UCSD-AML1 (cell line): Measurements from ENCODE around the gene NCKAP5.

ENCODE experiments used
- DNase-seq: peaks from one replicate; lab custom pipeline; 2025; ENCODE audit not compliant: unreplicated experiment; lab: John Stamatoyannopoulos, UW

Gene NCKAP5

GRCh38 chr2:132971310-132972061 lies 596.8 kb downstream of the NCKAP5 start:
- no peak for DNase-seq

- DNase-seq, result no peak
These were observed 598.8 kb downstream of the NCKAP5 start for GRCh38 chr2:132969371-132969985.

- no peak for DNase-seq
These were observed 602.8 kb downstream of the NCKAP5 start for GRCh38 chr2:132965460-132965859.

GRCh38 chr2:132963161-132963560 lies 605.1 kb downstream of the NCKAP5 start:
- DNase-seq, result no peak

GRCh38 chr2:132958887-132959286 lies 609.4 kb downstream of the NCKAP5 start:
- DNase-seq, result no peak

- no peak for DNase-seq
These were observed 612.2 kb downstream of the NCKAP5 start for GRCh38 chr2:132955871-132956615.

GRCh38 chr2:132953771-132954170 lies 614.5 kb downstream of the NCKAP5 start:
- DNase-seq, result no peak

GRCh38 chr2:132951008-132951714 lies 617.1 kb downstream of the NCKAP5 start:
- DNase-seq, result no peak

- no peak for DNase-seq
These were observed 619.2 kb downstream of the NCKAP5 start for GRCh38 chr2:132949108-132949507.

GRCh38 chr2:132948211-132948610 lies 620.1 kb downstream of the NCKAP5 start:
- no peak for DNase-seq

GRCh38 chr2:132943829-132944228 lies 624.4 kb downstream of the NCKAP5 start:
- DNase-seq, result no peak

- no peak for DNase-seq
These were observed 626.8 kb downstream of the NCKAP5 start for GRCh38 chr2:132941296-132942020.

GRCh38 chr2:132937629-132938028 lies 630.6 kb downstream of the NCKAP5 start:
- DNase-seq, result no peak

GRCh38 chr2:132936791-132937190 lies 631.5 kb downstream of the NCKAP5 start:
- no peak for DNase-seq

GRCh38 chr2:132936261-132936660 lies 632.0 kb downstream of the NCKAP5 start:
- no peak for DNase-seq

GRCh38 chr2:132929786-132930185 lies 638.5 kb downstream of the NCKAP5 start:
- DNase-seq, result no peak

GRCh38 chr2:132923787-132924186 lies 644.5 kb downstream of the NCKAP5 start:
- DNase-seq, result no peak

- DNase-seq, result no peak
These were observed 652.3 kb downstream of the NCKAP5 start for GRCh38 chr2:132915812-132916549.

GRCh38 chr2:132911726-132912724 lies 656.2 kb downstream of the NCKAP5 start:
- no peak for DNase-seq
